HCT116 (cell line): ENCODE results near the gene ECE1. TPM values are rescaled to one million over a fixed set of nuclear protein-coding genes. Genes with fewer than 3 reads are reported as not detected.
A peak's percentile ranks its signal among the peaks of the same experiment; 100 is the strongest.

ENCODE experiments used
- ATAC-seq: fragments of 200-7000 bp; cut with Tn5 transposase; 2 replicates; pipeline ENCODE4 v1.9.1; 2020; ENCODE audit warnings: mild to moderate bottlenecking, moderate library complexity
- BruUV-seq: library from RNA; stranded (reverse); fragments of 400-500 nt; replicated peaks from 2 replicates; lab custom pipeline; 2021; lab: Mats Ljungman, UMichigan
- CTCF ChIA-PET: fragments of 300-600 bp; sonication (Branson Sonifier 250); formaldehyde crosslinking; loops from one replicate; lab custom pipeline; 2021; ENCODE audit warnings: antibody characterized with exemption; lab: Charles Lee
- POLR2A ChIA-PET: fragments of 300-600, 350-600 bp; sonication (Branson Sonifier 250); formaldehyde crosslinking; loops from one replicate; lab custom pipeline; 2021; ENCODE audit warnings: antibody characterized with exemption; lab: Charles Lee
- RAD21 ChIA-PET, 2 experiments: fragments of 300-600 bp; sonication (Branson Sonifier 250); formaldehyde crosslinking; loops; one replicate each; lab custom pipeline; 2023; ENCODE audit warnings: low total read pairs in 2 of 2; ENCODE audit not compliant: uncharacterized antibody in 2 of 2, unreplicated experiment in 2 of 2, low non-redundant PET in 1 of 2; lab: Charles Lee
- DNase-seq: peaks from one replicate; pipeline ENCODE4 v3.0.0-alpha.2; 2010; ENCODE audit warnings: low read depth, low spot score
- H2AFZ ChIP-seq: fragments of 200-600 bp; shearing (Covaris generic), sonication (generic); 2 replicates; pipeline ENCODE4 v1.6.1; 2017; ENCODE audit warnings: low read depth, mixed run types, mixed read lengths, antibody characterized with exemption, low read length; ENCODE audit not compliant: poor library complexity, severe bottlenecking
- H3K27ac ChIP-seq: 2 replicates; pipeline ENCODE4 v1.5.1; 2012; ENCODE audit warnings: low read depth, low read length
- H3K27me3 ChIP-seq: fragments of 200-600 bp; sonication (generic); 2 replicates; pipeline ENCODE4 v1.6.1; 2016; ENCODE audit warnings: mixed run types, low read length, mixed read lengths; ENCODE audit not compliant: insufficient read depth
- H3K36me3 ChIP-seq, 2 experiments: fragments of 200-500 bp in 1 of 2; fragments of 200-600 bp in 1 of 2; sonication (Bioruptor generic) in 1 of 2; sonication (generic) in 1 of 2; 2 replicates each; pipeline versions ENCODE4 v1.5.1 to v1.6.1; 2014 to 2016; ENCODE audit warnings: low read length in 2 of 2, inconsistent platforms in 1 of 2, mixed read lengths in 1 of 2, mixed run types in 1 of 2; ENCODE audit not compliant: insufficient read depth in 2 of 2, control insufficient read depth in 1 of 2
- H3K4me1 ChIP-seq, 2 experiments: fragments of 200-600 bp in 1 of 2; sonication (generic) in 1 of 2; 2 replicates each; pipeline versions ENCODE4 v1.5.1 to v1.6.1; 2012 to 2017; ENCODE audit warnings: low read length in 2 of 2, inconsistent platforms in 1 of 2, mild to moderate bottlenecking in 1 of 2, mixed read lengths in 1 of 2, mixed run types in 1 of 2, moderate library complexity in 1 of 2; ENCODE audit not compliant: insufficient read depth in 2 of 2, control insufficient read depth in 1 of 2
- H3K4me2 ChIP-seq: fragments of 200-600 bp; sonication (generic); 2 replicates; pipeline ENCODE4 v1.6.1; 2017; ENCODE audit warnings: mixed run types, low read length, mixed read lengths
- H3K4me3 ChIP-seq, 2 experiments: fragments of 200-600 bp in 1 of 2; sonication (generic) in 1 of 2; replicated peaks in 1 of 2; 2 replicates each; pipeline ENCODE4 v1.5.1; 2011 to 2016; ENCODE audit warnings: low read length in 2 of 2, control low read depth in 1 of 2, low read depth in 1 of 2, mild to moderate bottlenecking in 1 of 2, mixed read lengths in 1 of 2, mixed run types in 1 of 2
- H3K79me2 ChIP-seq: fragments of 200-600 bp; sonication (generic); 2 replicates; pipeline ENCODE4 v1.6.1; 2017; ENCODE audit warnings: mild to moderate bottlenecking, mixed run types, low read length, moderate library complexity, mixed read lengths; ENCODE audit not compliant: insufficient read depth
- H3K9ac ChIP-seq: fragments of 200-600 bp; sonication (generic); 2 replicates; pipeline ENCODE4 v1.6.1; 2016; ENCODE audit warnings: low read length, mixed read lengths
- H3K9me2 ChIP-seq: fragments of 200-600 bp; sonication (generic), shearing (Covaris generic); 2 replicates; pipeline ENCODE4 v1.6.1; 2017; ENCODE audit warnings: mixed run types, mild to moderate bottlenecking, moderate library complexity; ENCODE audit not compliant: insufficient read depth
- H3K9me3 ChIP-seq, 2 experiments: fragments of 200-500 bp in 1 of 2; fragments of 200-600 bp in 1 of 2; sonication (Bioruptor generic) in 1 of 2; sonication (generic) in 1 of 2; 2 replicates each; pipeline ENCODE4 v1.6.1; 2014 to 2017; ENCODE audit warnings: low read length in 2 of 2, mixed read lengths in 2 of 2, inconsistent platforms in 1 of 2, low read depth in 1 of 2, mild to moderate bottlenecking in 1 of 2, mixed run types in 1 of 2, moderate library complexity in 1 of 2; ENCODE audit not compliant: control insufficient read depth in 1 of 2, insufficient read depth in 1 of 2
- H4K20me1 ChIP-seq: fragments of 200-600 bp; sonication (generic), shearing (Covaris generic); 2 replicates; pipeline ENCODE4 v1.6.1; 2017; ENCODE audit warnings: mixed run types, mild to moderate bottlenecking, moderate library complexity; ENCODE audit not compliant: insufficient read depth
- CBX3 ChIP-seq: IDR thresholded peaks from 2 replicates; pipeline ENCODE4 v1.6.1; 2012; ENCODE audit warnings: low read depth
- CEBPB ChIP-seq: IDR thresholded peaks from 2 replicates; pipeline ENCODE4 v1.6.1; 2012; ENCODE audit warnings: low read depth
- EZH2 ChIP-seq: fragments of 200-600 bp; sonication (generic); IDR thresholded peaks from 2 replicates; pipeline ENCODE4 v1.6.1; 2017; ENCODE audit warnings: antibody characterized with exemption, mixed run types
- EZH2phosphoT487 ChIP-seq: fragments of 200-600 bp; IDR thresholded peaks from 2 replicates; pipeline ENCODE4 v1.6.1; 2018; ENCODE audit warnings: antibody characterized with exemption, borderline replicate concordance
- FOSL1 ChIP-seq: IDR thresholded peaks from 2 replicates; pipeline ENCODE4 v1.6.1; 2012; ENCODE audit warnings: low read depth
- JUND ChIP-seq: IDR thresholded peaks from 2 replicates; pipeline ENCODE4 v1.6.1; 2012
- POLR2A ChIP-seq: IDR thresholded peaks from 2 replicates; pipeline ENCODE4 v1.7.0; 2011; ENCODE audit warnings: borderline replicate concordance; ENCODE audit not compliant: insufficient read depth, insufficient read length; ENCODE audit errors: extremely low read depth
- TCF7L2 ChIP-seq: IDR thresholded peaks from 2 replicates; pipeline ENCODE4 v1.7.0; 2011; ENCODE audit warnings: borderline replicate concordance, inconsistent platforms; ENCODE audit not compliant: insufficient read depth, insufficient read length; ENCODE audit errors: extremely low read depth
- YY1 ChIP-seq: IDR thresholded peaks from 2 replicates; pipeline ENCODE4 v1.6.1; 2011; ENCODE audit warnings: low read length, low read depth, moderate library complexity, mild to moderate bottlenecking; ENCODE audit not compliant: insufficient replicate concordance; ENCODE audit errors: extremely low read depth
- ZNF274 ChIP-seq: fragments of 200-500 bp; sonication (Bioruptor generic); IDR thresholded peaks from 2 replicates; pipeline ENCODE4 v1.6.1; 2014; ENCODE audit warnings: mild to moderate bottlenecking, low read depth, low read length, inconsistent platforms
- intact Hi-C: fragments of 100-400 bp; cut with micrococcal nuclease; formaldehyde crosslinking; loops from 2 replicates; pipeline ENCODE4 v1.10.0; 2022
- total RNA-seq: library from RNA; stranded (reverse); gene quantifications from one replicate; pipeline ENCODE4 v1.2.1, GENCODE V29; 2021; ENCODE audit not compliant: unreplicated experiment
- TF ChIP-seq, protein P1 (sequence below): IDR thresholded peaks from 2 replicates; pipeline ENCODE4 v1.6.1; 2012
- TF ChIP-seq, protein P2 (sequence below): IDR thresholded peaks from 2 replicates; pipeline ENCODE4 v1.6.1; 2012; ENCODE audit warnings: low read depth
- TF ChIP-seq, protein P3 (sequence below), 3 experiments: fragments of 200-600 bp in 1 of 3; sonication (generic) in 1 of 3; IDR thresholded peaks in 2 of 3; conservative IDR thresholded peaks in 1 of 3; 2 replicates each; pipeline ENCODE4 v1.5.1; 2012 to 2017; ENCODE audit warnings: low read depth in 2 of 3, low read length in 2 of 3, antibody characterized with exemption in 1 of 3, borderline replicate concordance in 1 of 3, control low read depth in 1 of 3, mild to moderate bottlenecking in 1 of 3, mixed read lengths in 1 of 3, mixed run types in 1 of 3, moderate library complexity in 1 of 3; ENCODE audit not compliant: insufficient read depth in 1 of 3

Gene ECE1
- total RNA-seq, 1 experiment from 2014 or later = 66.8 TPM

DNA sequence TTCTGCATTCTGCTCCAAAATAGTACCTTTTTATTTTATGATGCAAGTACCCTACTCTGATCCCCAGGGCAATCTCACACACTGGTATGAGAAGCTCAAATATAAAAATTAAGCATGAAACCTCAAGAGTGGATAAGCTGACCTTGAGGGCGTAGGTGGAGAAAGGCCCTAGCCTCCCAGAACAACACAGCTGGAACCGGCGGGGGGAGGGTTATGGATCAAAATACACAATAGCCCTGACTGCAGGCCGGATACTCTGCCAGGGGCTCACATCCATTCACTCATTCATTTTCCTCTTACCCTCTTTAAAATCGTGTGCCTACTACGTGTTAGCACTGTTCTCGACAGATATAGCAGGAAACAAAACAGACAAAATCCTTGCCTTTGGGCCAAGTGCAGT, 32.8 kb upstream of the ECE1 start:
- Histone ChIP-seq H2AFZ (no peak overlapping the region), H3K79me2 (peaks cover 68% of the 10 kb centered on the region), H3K27me3 (no peaks in the 10 kb centered on the region), H3K9me2 (no peaks in the 10 kb centered on the region), H3K4me3 (no peak overlapping the region), H3K4me1 (peaks cover 64 to 89% of the 10 kb centered on the region in 2 experiments), H4K20me1 (no peaks in the 10 kb centered on the region), H3K36me3 (no peaks in the 10 kb centered on the region), H3K9me3 (no peaks in the 10 kb centered on the region), H3K9ac (peak overlapping the region; percentile 36), H3K27ac (peak overlapping the region; percentile 84), H3K4me2 (peak overlapping the region; percentile 83)
- ATAC-seq (no peak), DNase-seq (no peak)
- ChIA-PET RAD21 (interaction anchor here (0.7 to 0.9 kb wide), 2 partner anchors 10 to 13 kb away, joined by 3 to 8 read pairs; no protein-coding TSS in a partner anchor), POLR2A (no interaction called here), CTCF (interaction anchor here (1.3 to 4.8 kb wide), 4 partner anchors 11 to 68 kb away, joined by 6 to 46 read pairs (median 22); no protein-coding TSS in a partner anchor)
- intact Hi-C loops = no loop called here
- TF ChIP-seq ZNF274 (no peak), TCF7L2 (peak; percentile 13)
- BruUV-seq = no TSS peak

DNA sequence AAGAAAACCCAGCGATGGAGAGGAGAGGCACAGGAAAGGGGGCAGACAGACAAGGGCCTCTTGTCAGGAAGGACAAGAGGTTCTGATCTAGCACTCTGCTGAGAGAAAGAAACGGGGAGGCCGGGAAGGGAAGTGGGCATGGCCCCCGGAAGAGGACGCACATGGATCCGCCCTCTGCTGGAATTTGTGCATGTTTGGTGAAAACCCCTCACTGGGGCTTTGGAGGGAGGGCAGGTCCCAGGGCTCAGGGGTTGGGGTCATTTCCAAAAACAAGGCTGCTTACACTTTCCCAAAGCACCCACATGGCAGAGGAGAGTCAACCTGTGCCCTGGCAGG, 32.4 kb upstream of the ECE1 start:
- no peaks in the 10 kb centered on the region for H4K20me1 ChIP-seq
- H3K4me2 ChIP-seq = peak overlapping the region; percentile 83
- intact Hi-C loops = no loop called here
- H3K79me2 ChIP-seq = peaks cover 66% of the 10 kb centered on the region
- H2AFZ ChIP-seq = no peak overlapping the region
- H3K9me2 ChIP-seq = no peaks in the 10 kb centered on the region
- no peaks in the 10 kb centered on the region for H3K9me3 ChIP-seq
- DNase-seq (no peak), ATAC-seq (no peak)
- peak overlapping the region; percentile 36 for H3K9ac ChIP-seq
- H3K27ac ChIP-seq = peak overlapping the region; percentile 84
- ChIA-PET POLR2A (no interaction called here), RAD21 (interaction anchor here in 1 of 2 experiments (0.9 kb wide), 1 partner anchor 13 kb away, joined by 3 read pairs; no protein-coding TSS in a partner anchor), CTCF (interaction anchor here (3.0 to 4.8 kb wide), 3 partner anchors 12 to 68 kb away, joined by 13 to 46 read pairs (median 30); no protein-coding TSS in a partner anchor)
- no TSS peak for BruUV-seq
- H3K4me1 ChIP-seq = peaks cover 61 to 85% of the 10 kb centered on the region in 2 experiments
- H3K27me3 ChIP-seq = no peaks in the 10 kb centered on the region
- no peak overlapping the region for H3K4me3 ChIP-seq
- H3K36me3 ChIP-seq = no peaks in the 10 kb centered on the region
- TF ChIP-seq CEBPB = no peak
- no peak for TF ChIP-seq TCF7L2
- no peak for TF ChIP-seq YY1
- no peak for TF ChIP-seq EZH2phosphoT487
- TF ChIP-seq, protein P1, sequence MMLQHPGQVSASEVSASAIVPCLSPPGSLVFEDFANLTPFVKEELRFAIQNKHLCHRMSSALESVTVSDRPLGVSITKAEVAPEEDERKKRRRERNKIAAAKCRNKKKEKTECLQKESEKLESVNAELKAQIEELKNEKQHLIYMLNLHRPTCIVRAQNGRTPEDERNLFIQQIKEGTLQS = no peak
- TF ChIP-seq CBX3 = no peak
- no peak for TF ChIP-seq JUND
- TF ChIP-seq POLR2A = no peak
- TF ChIP-seq, protein P2, sequence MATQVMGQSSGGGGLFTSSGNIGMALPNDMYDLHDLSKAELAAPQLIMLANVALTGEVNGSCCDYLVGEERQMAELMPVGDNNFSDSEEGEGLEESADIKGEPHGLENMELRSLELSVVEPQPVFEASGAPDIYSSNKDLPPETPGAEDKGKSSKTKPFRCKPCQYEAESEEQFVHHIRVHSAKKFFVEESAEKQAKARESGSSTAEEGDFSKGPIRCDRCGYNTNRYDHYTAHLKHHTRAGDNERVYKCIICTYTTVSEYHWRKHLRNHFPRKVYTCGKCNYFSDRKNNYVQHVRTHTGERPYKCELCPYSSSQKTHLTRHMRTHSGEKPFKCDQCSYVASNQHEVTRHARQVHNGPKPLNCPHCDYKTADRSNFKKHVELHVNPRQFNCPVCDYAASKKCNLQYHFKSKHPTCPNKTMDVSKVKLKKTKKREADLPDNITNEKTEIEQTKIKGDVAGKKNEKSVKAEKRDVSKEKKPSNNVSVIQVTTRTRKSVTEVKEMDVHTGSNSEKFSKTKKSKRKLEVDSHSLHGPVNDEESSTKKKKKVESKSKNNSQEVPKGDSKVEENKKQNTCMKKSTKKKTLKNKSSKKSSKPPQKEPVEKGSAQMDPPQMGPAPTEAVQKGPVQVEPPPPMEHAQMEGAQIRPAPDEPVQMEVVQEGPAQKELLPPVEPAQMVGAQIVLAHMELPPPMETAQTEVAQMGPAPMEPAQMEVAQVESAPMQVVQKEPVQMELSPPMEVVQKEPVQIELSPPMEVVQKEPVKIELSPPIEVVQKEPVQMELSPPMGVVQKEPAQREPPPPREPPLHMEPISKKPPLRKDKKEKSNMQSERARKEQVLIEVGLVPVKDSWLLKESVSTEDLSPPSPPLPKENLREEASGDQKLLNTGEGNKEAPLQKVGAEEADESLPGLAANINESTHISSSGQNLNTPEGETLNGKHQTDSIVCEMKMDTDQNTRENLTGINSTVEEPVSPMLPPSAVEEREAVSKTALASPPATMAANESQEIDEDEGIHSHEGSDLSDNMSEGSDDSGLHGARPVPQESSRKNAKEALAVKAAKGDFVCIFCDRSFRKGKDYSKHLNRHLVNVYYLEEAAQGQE = no peak
- TF ChIP-seq EZH2 = no peak
- TF ChIP-seq FOSL1 = no peak
- TF ChIP-seq, protein P3, sequence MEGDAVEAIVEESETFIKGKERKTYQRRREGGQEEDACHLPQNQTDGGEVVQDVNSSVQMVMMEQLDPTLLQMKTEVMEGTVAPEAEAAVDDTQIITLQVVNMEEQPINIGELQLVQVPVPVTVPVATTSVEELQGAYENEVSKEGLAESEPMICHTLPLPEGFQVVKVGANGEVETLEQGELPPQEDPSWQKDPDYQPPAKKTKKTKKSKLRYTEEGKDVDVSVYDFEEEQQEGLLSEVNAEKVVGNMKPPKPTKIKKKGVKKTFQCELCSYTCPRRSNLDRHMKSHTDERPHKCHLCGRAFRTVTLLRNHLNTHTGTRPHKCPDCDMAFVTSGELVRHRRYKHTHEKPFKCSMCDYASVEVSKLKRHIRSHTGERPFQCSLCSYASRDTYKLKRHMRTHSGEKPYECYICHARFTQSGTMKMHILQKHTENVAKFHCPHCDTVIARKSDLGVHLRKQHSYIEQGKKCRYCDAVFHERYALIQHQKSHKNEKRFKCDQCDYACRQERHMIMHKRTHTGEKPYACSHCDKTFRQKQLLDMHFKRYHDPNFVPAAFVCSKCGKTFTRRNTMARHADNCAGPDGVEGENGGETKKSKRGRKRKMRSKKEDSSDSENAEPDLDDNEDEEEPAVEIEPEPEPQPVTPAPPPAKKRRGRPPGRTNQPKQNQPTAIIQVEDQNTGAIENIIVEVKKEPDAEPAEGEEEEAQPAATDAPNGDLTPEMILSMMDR (IDR thresholded peaks at IDR 0.05 in 2 of 3, conservative IDR thresholded peaks at IDR 0.05 in 1 of 3; ENCODE audit: borderline replicate concordance in 1 of 3, insufficient read depth in 1 of 3, low read depth in 2 of 3, low read length in 2 of 3) = no peak
